Measurements from ENCODE around the gene ALDH1L1.

Gene ALDH1L1

DNA sequence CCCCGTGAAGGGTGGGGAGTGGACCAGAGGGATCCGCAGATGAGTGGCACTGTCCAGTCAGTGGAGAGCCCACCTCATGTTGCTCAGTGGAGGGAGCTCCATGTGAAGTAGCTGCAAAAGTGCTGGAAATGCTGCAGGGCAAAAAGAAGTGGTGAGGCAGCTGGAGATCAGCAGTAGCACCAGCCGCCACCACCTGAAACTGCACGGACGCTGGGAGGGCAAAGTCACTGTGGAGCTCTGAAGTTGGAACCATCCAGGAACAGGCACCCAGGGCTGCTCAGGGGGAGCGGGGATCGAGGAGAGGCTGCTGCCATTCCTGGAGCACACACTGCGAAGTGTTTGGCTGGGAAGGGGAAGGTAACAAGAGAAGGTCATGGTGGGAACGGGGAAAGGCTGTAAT, 6.4 kb upstream of the ALDH1L1 start:
- Mint-ChIP-seq H3K27me3 (ENCODE audit: low read depth) (peaks cover 30% of the 10 kb centered on the region), H3K9me3 (peaks cover 2% of the 10 kb centered on the region), H3K36me3 (ENCODE audit: low read depth) (no peaks in the 10 kb centered on the region), H3K4me3 (no peak overlapping the region), H3K4me1 (no peaks in the 10 kb centered on the region), H3K27ac (no peak overlapping the region)
- TF ChIP-seq, protein P1, sequence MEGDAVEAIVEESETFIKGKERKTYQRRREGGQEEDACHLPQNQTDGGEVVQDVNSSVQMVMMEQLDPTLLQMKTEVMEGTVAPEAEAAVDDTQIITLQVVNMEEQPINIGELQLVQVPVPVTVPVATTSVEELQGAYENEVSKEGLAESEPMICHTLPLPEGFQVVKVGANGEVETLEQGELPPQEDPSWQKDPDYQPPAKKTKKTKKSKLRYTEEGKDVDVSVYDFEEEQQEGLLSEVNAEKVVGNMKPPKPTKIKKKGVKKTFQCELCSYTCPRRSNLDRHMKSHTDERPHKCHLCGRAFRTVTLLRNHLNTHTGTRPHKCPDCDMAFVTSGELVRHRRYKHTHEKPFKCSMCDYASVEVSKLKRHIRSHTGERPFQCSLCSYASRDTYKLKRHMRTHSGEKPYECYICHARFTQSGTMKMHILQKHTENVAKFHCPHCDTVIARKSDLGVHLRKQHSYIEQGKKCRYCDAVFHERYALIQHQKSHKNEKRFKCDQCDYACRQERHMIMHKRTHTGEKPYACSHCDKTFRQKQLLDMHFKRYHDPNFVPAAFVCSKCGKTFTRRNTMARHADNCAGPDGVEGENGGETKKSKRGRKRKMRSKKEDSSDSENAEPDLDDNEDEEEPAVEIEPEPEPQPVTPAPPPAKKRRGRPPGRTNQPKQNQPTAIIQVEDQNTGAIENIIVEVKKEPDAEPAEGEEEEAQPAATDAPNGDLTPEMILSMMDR (IDR thresholded peaks at IDR 0.05; ENCODE audit: unreplicated experiment in 3 of 3): no peak

GRCh38 chr3:126186271-126186670, 5.9 kb upstream of the ALDH1L1 start:
- Mint-ChIP-seq H3K9me3 (no peaks in the 10 kb centered on the region), H3K36me3 (ENCODE audit: low read depth) (no peaks in the 10 kb centered on the region), H3K27me3 (ENCODE audit: low read depth) (peaks cover 34% of the 10 kb centered on the region), H3K27ac (no peak overlapping the region), H3K4me1 (peaks cover 4% of the 10 kb centered on the region), H3K4me3 (no peak overlapping the region)
- TF ChIP-seq, protein P1 (IDR thresholded peaks at IDR 0.05; ENCODE audit: unreplicated experiment in 3 of 3): no peak

- H3K36me3 Mint-ChIP-seq (ENCODE audit: low read depth): no peaks in the 10 kb centered on the region
- no peaks in the 10 kb centered on the region for H3K9me3 Mint-ChIP-seq
- peaks cover 48% of the 10 kb centered on the region for H3K27me3 Mint-ChIP-seq (ENCODE audit: low read depth)
- peak overlapping the region in 1 of 3 experiments; percentile 40 for H3K27ac Mint-ChIP-seq
- no peak overlapping the region for H3K4me3 Mint-ChIP-seq
- peaks cover 15% of the 10 kb centered on the region for H3K4me1 Mint-ChIP-seq
- TF ChIP-seq, protein P1 (IDR thresholded peaks at IDR 0.05; ENCODE audit: unreplicated experiment in 3 of 3): no peak
Observed at GRCh38 chr3:126184465-126185000, 4.1 kb upstream of the ALDH1L1 start.

- Mint-ChIP-seq H3K27me3 (ENCODE audit: low read depth) (peaks cover 62% of the 10 kb centered on the region), H3K36me3 (ENCODE audit: low read depth) (no peaks in the 10 kb centered on the region), H3K9me3 (no peaks in the 10 kb centered on the region), H3K4me3 (peak overlapping the region; percentile 74 to 78 (median 77)), H3K4me1 (peaks cover 18% of the 10 kb centered on the region), H3K27ac (peak overlapping the region in 1 of 3 experiments; percentile 40)
- TF ChIP-seq, protein P1 (IDR thresholded peaks at IDR 0.05; ENCODE audit: unreplicated experiment in 3 of 3): no peak
Observed at GRCh38 chr3:126181398-126181725, 976 bp upstream of the ALDH1L1 start.

DNA sequence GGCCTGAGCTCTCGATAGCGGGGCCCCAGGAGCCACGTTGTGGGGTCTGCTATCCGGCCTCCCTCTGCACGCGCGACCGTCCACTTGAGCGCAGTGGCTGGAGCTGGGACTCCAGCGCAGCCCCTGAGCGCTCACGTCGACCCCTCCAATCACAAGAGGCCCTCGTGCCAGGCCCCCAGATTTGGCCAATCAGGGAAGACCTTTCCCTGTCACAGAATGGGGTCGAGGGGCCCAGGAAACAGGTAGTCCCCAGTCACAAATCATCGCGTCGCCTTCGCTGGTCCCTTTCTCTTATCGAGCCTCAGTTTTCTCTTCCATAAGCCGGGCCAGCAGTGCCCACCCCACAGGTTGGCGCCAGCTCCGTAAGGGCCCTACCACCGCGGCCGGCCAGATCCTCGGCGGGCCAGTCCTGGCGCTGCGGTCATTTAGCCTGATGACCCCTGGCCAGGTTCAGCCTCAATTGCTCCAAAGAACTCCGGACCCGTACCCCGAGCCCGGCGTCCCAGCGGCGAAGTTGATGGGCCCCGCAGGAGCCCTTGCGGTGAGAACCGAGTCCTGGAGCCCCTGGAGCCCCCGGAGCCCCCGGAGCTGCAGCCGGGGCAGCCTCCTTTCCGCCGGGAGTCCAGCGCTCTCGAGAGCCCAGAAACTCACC, 435 bp downstream of the ALDH1L1 start:
- Mint-ChIP-seq H3K9me3 (no peaks in the 10 kb centered on the region), H3K36me3 (ENCODE audit: low read depth) (no peaks in the 10 kb centered on the region), H3K27ac (peak overlapping the region in 1 of 3 experiments; percentile 68), H3K4me3 (peak overlapping the region; percentile 78 to 86 (median 85)), H3K27me3 (ENCODE audit: low read depth) (peaks cover 63% of the 10 kb centered on the region), H3K4me1 (peaks cover 18% of the 10 kb centered on the region)
- TF ChIP-seq, protein P1 (IDR thresholded peaks at IDR 0.05; ENCODE audit: unreplicated experiment in 3 of 3): no peak

Measured in nephron (organoid).